Frontal cortex (tissue), 4 donors: ENCODE results near the gene RBPJ. TPM values are rescaled to one million over a fixed set of nuclear protein-coding genes. Genes with fewer than 3 reads are reported as not detected.
A peak's percentile ranks its signal among the peaks of the same experiment; 100 is the strongest.

Source experiments
- DNase-seq, 2 donors: peaks; one replicate each; pipeline ENCODE4 v3.0.0; 2012; ENCODE audit warnings: low spot score in 2 of 2
- FAIRE-seq: peaks from 2 replicates; lab custom pipeline; 2012; peaks lifted over from hg19 to GRCh38; lab: Jason Lieb, UNC
- total RNA-seq: library from RNA; depleted of rRNA; stranded (reverse); fragments of >200 nt; gene quantifications from one replicate; pipeline ENCODE4 v1.2.3, GENCODE V29; 2014
- donor health status: control.
- donor health status: control.
- donor health status: control.

Gene RBPJ
- 77.0 TPM for total RNA-seq

DNA sequence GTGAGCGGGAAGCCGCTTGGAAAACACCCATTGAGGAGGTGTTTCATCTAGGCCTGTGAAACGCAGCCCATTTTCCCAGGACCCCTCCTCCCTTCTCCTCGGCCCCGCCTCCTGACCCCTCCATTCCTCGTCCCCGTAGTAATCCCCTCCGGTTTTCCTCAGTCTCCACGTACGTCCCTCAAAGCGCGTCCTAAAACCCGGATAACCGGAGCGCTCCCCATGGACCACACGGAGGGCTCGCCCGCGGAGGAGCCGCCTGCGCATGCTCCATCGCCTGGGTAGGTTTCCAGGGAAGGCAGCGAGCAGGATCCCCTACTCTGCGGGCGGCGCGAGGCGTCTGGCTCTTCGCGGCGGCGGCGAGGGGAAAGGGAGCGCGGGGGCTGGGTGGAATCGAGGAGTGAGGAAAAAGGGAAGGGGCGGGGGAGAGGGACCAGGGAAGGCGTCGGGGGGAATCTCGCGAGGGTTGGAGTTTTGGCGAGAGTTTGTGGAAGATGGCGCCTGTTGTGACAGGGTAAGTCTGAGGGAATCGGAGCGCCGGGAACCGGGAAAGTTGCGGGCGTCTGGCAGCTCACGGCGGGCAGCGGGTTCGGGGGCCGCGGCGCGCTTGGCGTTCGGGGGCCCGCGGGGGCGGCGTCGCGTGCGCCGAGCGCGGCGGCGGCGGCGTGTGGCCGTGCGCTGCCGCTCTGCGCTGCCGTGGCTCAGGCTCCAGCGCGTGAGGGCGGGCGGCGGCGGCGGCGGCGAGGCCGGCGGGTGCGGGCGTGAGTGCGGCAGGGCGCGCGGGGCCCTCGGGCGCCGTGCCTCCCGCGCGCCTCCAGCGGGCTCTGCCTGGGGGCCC is at the start of gene RBPJ:
Gene RBPJ (plus strand): TSS at position 477 of the 835 bp plus-strand sequence. CDS start 15 bp downstream, at position 492.
- FAIRE-seq (no peak), DNase-seq (peak; percentile 83 to 91)

DNA sequence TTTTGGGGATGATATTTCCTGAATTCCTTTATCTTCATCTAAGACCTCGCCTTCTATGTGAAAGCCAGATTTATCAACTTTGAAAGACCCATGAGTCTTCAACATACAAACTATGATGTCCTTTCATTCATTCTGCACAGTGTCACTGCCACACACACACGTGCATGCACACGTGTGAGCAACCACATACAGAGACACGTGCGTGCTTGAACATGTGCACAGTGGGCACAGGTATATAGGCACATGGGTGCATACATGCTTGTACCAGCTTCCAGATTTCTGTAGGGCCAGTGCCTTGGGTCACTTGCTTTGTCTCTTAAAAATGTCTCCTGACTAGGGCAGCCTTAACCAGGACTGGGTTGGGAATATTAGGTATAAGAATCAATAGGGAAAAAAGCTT is 49.1 kb upstream of the RBPJ start:
- FAIRE-seq (no peak), DNase-seq (no peak)

DNA sequence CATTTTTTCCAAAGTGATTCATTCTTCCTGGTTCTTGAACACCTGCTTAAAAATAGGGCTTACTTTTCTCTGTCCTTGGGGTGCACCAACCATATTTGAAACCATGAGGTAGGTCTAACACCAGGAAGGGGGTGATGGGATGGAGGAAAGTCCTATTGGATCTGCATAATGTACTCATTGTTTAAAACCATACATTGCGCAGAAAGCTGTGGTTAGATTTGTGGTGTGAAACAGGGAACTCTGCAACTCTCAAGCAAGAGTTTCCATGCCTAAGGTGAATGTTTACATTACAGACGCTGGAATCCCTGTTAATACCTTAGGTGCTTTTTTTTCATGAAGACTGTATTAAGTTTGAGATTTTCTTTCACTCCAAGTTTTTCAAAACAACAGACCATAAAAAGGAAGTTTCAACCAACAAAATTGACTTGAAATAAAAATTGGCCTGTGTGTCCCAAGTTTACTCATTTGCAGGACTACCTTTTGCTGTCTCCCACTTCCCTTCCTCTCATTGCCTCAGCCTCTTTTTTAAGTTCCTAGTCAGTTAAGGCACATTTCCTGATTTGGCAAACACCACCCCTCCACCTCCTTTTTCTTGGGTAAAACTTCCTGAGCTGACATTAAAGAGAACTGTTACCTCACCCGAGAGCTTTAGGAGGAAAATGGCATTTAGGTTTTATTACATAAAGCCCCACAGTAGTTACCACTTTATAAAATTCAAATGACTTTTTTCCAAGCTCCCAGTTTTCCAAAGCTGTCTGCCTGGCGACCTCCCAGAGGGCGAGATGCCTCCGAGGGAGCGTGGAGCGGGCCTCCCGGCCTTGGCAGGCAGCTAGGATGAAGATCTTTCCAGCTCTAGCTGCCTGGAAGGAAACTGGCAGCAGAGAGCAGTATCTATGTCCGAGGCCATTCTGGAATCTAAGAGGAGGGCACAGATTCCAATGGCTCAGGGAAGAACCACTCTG is 47.9 kb upstream of the RBPJ start:
- FAIRE-seq (no peak), DNase-seq (no peak)

DNA sequence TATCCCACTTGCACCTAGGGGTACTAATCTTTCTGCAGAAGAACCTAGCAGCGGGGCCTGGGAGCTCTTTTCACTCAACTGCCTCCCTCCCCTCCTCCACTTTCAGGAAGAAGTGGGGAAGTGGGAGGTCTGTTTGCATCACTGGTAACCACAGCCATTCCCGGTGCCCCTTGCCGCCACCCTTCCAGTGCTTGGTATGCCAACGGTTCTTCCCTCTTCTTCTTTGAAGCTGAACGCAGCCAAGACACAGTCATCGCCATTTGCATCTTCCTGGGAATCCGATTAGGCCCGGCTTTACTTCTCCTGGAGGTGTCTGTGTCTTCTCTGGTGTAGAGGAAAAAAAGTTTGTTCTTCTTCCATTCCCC is 47.2 kb upstream of the RBPJ start:
- DNase-seq (no peak), FAIRE-seq (no peak)

DNA sequence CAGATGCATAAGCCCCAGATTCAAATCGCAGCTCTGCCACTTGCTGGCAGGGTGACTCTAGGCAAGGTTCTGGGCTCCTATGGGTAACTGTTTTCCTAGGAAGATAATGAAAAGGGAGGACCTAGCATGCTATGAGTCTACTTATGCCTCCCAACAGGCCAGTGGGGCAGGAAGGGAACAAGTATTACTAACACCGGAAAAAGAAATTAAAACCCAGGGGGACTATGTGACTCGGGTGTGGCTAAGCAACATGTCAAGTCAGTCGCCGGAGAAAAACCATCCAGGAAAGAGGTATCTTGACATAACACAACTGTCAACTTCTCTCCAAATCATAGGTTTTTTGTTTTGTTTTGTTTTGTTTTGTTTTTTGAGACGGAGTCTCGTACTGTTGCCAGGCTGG is 45.5 kb upstream of the RBPJ start:
- DNase-seq (no peak), FAIRE-seq (no peak)

DNA sequence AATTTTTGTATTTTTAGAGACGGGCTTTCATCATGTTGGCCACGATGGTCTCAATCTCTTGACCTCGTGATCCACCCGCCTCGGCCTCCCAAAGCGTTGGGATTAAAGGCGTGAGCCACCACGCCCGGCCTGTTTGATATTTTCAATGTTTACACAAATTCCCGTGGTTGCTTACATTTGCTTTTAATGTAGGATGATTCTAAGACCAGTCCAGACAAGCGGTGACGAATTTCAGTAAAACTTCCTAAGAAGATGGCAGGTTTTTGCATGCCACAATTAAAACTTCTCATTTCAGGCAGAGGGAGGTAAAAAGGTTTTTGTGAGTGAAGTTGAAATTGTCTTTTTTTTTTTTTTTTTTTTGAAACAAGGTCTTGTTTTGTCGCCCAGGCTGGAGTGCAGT is 41.4 kb upstream of the RBPJ start:
- FAIRE-seq (no peak), DNase-seq (no peak)

DNA sequence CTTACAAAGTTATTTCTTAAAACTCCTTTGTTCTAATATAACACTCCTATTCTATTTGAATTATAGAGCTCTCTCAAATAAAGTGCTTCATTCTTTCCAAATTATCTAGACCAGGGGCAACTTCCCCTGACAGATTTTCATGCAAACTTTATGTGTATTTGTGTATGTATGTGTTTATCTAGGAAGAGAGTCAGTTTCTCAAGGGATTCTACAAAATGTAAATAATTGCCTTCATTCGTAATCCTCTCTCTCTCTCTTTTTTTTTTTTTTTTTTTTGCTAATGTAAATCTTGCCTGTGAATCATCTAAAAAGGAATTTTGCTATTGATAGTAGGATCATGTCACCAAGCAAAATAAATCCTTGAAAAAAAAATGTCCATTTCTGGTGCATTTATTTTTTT is 38.9 kb upstream of the RBPJ start:
- DNase-seq (no peak), FAIRE-seq (peak; percentile 8)

DNA sequence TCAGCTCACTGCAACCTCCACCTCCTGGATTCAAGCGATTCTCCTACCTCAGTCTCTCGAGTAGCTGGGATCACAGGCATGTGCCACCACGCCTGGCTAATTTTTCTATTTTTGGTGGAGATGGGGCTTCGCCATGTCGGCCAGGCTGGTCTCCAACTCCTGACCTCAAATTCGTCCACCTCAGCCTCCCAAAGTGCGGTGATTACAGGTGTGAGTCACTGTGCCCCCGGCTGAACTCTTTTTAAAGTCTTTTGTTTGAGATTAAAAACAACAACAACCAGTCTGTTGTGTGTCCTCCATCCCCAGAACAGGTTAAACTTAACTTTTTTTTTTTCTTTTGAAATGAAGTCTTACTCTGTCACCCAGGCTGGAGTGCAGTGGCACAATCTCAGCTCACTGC is 36.3 kb upstream of the RBPJ start:
- FAIRE-seq (no peak), DNase-seq (no peak)

DNA sequence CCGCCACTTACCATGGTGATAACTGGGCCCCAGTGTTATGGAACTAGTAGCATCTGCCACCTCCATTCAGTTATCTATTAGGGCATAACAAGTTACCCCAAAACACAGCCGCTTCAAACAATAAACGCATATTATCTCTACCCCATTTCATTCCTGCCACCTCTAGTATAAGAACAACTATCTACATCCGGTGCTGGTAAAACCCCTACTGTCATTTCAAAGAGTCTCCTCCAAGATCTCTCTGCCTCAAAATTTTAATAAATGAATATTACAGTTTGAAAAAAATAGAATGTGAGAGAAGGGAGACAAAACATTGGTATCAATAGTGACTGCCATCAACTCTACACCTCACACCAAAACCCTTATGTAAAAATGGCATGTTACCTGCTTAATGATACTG is 35.5 kb upstream of the RBPJ start:
- DNase-seq (no peak), FAIRE-seq (no peak)

DNA sequence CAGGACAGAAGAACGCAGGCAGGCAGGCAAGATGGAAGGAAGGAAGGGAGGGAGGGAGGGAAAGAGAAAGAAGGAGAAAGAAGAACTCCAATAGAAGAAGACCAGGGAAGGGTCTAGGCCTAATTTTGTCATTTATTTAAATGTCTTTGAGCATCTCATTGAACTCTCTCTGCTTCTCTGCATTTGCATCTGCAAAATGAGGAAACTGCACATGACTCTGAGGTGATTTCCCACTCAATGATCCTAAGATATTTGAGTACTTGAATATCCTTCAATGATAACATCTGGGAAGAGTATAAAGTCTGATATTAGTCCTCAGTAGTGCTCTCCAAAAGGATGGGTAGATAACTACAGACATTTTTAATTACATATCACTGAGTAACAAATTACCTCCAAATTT is 33.1 kb upstream of the RBPJ start:
- DNase-seq (no peak), FAIRE-seq (no peak)

DNA sequence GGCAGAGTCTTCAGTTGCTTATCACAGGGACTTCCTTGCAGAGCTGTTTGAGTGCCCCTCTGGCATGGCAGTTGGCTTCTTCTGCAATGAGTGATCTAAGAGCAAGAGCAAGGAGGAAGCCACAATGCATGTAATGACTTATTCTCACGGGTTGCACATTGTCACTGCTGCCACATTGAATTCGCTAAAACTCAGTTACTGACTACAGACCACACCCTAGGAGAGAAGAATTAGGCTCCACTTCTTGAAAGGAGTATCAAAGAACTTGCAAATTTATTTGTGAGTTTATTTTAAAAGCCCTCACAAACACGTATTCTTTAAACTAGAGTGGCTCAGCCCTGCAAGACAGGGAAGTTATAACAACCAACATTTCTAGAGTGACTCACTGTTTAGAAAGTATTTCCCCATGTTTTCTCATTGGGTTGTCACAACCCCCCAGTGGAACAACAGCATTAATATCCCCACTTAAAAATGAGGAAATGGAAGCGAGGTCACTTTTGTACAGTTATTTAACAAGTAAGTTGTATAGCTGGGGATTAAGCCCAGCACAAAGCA is 32.4 kb upstream of the RBPJ start:
- DNase-seq (no peak), FAIRE-seq (no peak)

DNA sequence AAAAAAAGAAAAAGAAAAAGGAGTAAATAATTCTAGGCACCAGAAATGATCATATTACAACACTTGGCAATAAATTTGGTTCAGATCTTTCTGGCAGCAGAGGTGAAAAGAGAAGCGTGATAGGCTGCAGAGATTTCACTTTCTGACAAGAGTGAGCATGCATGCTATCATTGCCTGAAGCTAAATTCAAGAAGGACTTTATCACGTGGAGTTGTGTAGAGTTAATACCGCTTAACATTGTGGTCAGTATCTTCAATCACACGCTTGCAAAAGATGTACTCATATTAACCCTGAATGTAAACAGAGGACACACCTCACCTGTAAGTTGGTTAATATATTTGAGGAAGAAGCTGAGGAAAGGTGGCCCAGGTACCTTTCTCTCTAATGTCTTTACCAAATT is 31.4 kb upstream of the RBPJ start:
- no peak for FAIRE-seq
- DNase-seq = no peak

DNA sequence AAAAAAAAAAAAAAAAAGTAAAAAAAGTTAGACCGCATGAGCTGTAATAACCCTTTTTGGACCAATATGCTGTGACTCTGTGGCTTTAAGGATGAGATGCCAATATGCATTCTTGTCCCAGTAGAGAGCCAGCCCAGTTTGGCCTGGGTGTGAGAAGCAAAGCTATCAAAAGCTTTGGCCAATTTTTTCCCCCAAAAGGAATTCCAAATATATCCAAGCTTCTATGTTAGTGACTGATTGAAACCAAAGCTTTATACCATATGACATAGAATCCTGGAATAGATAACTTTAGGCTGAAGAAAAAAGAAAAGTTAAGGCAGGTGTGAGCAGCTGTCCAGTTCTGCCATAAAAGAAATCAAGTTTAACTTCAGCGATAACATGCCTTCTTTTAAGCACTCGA is 30.5 kb upstream of the RBPJ start:
- no peak for FAIRE-seq

DNA sequence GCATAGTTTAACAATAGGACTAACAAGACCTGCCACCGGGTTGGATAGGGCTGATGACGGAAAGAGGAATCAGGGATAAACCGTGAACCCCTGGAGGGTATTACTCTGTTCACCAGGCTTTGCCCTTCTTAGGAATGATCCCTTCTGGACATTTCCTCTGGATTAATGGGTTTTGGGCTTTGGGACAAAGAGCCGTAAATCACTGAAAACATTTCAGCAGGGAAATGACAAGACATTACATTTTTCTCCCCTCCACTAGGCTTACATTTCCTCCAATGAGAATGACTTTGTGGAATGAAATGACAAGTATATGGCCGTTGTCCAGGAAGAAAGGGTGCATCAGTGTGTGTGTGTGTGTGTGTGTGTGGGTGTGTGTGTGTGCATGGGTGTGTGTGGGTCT is 25.9 kb upstream of the RBPJ start:
- DNase-seq = no peak
- no peak for FAIRE-seq

More for the DNA sequence above, 30.5 kb upstream of the RBPJ start:
- DNase-seq = no peak

DNA sequence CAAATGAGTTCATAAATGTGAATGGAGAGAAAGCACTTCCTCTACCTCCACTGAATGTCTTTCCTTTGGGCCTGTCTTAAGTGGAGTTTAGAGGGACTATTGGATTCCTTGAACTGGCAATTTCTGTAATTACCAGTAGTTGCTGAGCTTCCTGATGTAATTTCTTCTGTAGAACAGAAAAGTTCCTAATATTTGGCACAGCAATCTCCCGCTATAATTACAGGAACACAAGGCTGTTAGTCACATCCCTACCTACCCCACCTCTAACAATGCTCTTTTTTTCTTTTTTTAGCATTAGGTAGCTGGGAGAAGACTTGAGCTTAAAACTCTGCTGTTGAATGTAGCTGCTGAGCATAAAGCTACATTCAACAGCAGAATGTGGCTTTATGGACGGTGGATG is 24.8 kb upstream of the RBPJ start:
- no peak for FAIRE-seq
- no peak for DNase-seq

DNA sequence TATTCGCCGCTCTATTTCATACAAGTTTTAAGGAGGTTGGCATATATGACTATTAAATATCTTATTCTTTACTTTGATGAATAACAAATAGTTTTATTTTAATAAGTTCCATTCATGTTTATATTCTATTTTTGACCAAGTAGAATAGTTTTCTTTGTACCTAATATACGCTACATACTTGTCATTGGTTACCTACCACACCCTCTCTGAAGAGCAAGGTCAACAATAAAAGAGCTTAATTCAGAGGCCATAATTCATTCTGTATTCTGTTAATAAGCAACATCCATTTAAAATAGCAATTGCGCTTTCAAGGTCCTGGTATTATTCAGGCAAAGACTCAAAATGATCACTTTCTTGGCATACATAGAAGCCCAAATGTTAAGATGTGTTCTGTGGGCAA is 24.3 kb upstream of the RBPJ start:
- DNase-seq (no peak), FAIRE-seq (no peak)

DNA sequence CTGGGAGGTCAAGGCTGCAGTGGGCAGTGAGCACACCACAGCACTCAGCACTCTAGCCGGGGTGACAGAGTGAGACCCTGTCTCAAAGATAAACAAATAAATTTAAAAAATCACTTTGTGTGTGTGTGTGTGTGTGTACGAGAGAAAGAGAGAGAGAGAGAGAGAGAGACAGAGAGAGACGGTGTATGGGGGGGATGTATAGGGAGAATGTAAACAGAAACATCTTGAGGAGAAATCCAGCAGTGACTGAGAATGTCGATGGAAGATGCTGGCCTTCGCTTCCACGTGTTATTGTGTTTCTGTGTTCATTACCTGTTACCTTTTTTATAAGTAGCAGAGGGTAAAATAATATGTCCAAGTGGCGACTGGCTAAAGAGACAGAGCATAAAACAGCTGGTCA is 23.6 kb upstream of the RBPJ start:
- FAIRE-seq = no peak
- DNase-seq = no peak

DNA sequence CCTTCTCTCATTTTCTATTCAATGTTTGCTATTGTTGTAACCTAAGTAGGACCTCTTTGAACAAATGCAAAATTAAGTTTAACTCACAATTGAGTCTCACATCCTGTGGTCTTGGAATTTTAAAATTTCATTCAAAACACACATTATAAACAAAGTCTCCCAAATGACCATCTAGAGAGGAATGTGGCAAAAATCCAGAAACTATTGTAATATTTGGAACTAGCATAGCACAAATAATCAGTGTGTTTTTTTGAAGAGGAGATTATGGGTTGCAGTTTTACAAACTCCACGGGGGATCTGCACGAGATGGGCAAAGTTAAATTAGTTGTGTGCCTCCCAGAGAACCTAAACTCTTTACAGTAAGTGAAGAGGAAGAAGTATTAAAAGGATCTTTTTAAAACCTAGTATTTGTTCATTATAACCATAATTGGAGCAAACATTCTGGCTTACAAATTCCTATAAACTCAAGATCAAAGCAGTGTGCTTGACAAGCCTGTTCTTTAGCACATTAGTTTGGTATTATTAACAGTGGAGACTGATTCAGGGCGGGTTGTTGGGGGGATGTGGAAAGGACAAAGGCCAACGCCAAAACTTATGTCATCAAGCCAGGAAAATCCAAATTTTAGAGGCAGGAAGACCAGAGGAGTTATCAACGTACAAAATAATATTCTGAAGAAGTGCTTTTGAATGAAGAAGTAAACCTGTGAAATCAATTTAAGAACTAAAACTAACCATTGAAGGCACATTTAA is 22.4 kb upstream of the RBPJ start:
- FAIRE-seq (no peak), DNase-seq (no peak)

DNA sequence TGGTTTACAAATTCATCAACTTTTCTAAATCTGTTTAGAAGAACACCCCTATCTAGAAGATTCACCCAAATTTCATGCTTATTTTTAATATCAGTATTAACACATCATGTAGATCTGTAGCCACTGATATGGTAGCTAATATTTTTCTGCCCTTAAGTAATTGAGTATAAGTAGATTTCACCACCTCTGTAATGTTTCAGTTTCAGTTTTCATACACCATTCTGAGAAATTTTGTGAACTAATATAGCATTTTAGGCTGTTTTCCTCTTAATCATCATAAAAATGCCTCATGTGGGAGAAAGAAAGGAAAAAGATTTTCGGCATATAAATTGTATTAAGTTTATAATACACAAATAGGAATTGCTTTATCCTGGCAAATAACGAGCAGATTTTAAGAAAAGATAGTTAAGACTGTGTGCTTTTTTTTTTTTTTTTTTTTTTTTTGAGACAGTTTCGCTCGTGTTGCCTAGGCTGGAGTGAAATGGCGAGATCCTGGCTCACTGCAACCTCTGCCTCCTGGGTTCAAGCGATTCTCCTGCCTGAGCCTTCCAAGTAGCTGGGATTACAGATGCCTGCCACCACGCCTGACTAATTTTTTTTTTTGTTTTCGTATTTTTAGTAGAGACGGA is 21.4 kb upstream of the RBPJ start:
- no peak for FAIRE-seq
- no peak for DNase-seq
